Activated CD4-positive, alpha-beta T cell treated with anti-CD3 and anti-CD28 coated beads, Interleukin-2, amount 10 ng/mL, durations not matched to agents 7 days and 5 days (primary cell): ENCODE data around the gene FAM135A. TPM values are rescaled to one million over a fixed set of nuclear protein-coding genes. Genes with fewer than 3 reads are reported as not detected.

Source experiments
- CTCF ChIA-PET: fragments of 350-600 bp; sonication (Branson Sonifier 250); formaldehyde crosslinking; loops from one replicate; lab custom pipeline; 2021; ENCODE audit warnings: antibody characterized with exemption; lab: Charles Lee
- POLR2A ChIA-PET: fragments of 350-600 bp; sonication (Branson Sonifier 250); formaldehyde crosslinking; loops from one replicate; lab custom pipeline; 2021; ENCODE audit warnings: antibody characterized with exemption; lab: Charles Lee
- DNase-seq: peaks from one replicate; pipeline ENCODE4 v3.0.0-alpha.2; 2020
- H3K27ac Mint-ChIP-seq: one replicate; pipeline ENCODE4 v1.8.0; 2021; ENCODE audit warnings: mild to moderate bottlenecking, moderate library complexity, mixed read lengths
- H3K27me3 Mint-ChIP-seq: one replicate; pipeline ENCODE4 v1.8.0; 2021; ENCODE audit warnings: mixed read lengths
- H3K36me3 Mint-ChIP-seq: one replicate; pipeline ENCODE4 v1.8.0; 2021; ENCODE audit warnings: low read depth, mixed read lengths
- H3K4me1 Mint-ChIP-seq: one replicate; pipeline ENCODE4 v1.8.0; 2021; ENCODE audit warnings: mixed read lengths
- H3K4me3 Mint-ChIP-seq: one replicate; pipeline ENCODE4 v1.8.0; 2021; ENCODE audit warnings: mild to moderate bottlenecking, moderate library complexity, mixed read lengths
- H3K9me3 Mint-ChIP-seq: one replicate; pipeline ENCODE4 v1.8.0; 2021; ENCODE audit warnings: mixed read lengths
- total RNA-seq, 2 experiments: library from RNA; stranded (reverse); gene quantifications; one replicate each; pipeline ENCODE4 v1.2.3, GENCODE V29; 2021

Gene FAM135A
- total RNA-seq, 2 experiments from 2014 or later: 5.4 to 6.7 TPM

- Mint-ChIP-seq H3K4me1 (no peaks in the 10 kb centered on the region), H3K27me3 (peaks cover 2% of the 10 kb centered on the region), H3K4me3 (no peak overlapping the region), H3K27ac (no peak overlapping the region), H3K9me3 (no peaks in the 10 kb centered on the region), H3K36me3 (no peaks in the 10 kb centered on the region)
- CTCF ChIA-PET: interaction anchor here (0.7 kb wide), 1 partner anchor 1276 kb away, joined by 3 read pairs; no protein-coding TSS in a partner anchor
- POLR2A ChIA-PET: no interaction called here
- DNase-seq: no peak
These were observed 32.4 kb upstream of the FAM135A start for GRCh38 chr6:70380771-70381416.

- ChIA-PET POLR2A (no interaction called here), CTCF (interaction anchor here (0.7 kb wide), 1 partner anchor 1276 kb away, joined by 3 read pairs; no protein-coding TSS in a partner anchor)
- Mint-ChIP-seq H3K4me1 (no peaks in the 10 kb centered on the region), H3K27ac (no peak overlapping the region), H3K9me3 (no peaks in the 10 kb centered on the region), H3K4me3 (no peak overlapping the region), H3K27me3 (no peaks in the 10 kb centered on the region), H3K36me3 (no peaks in the 10 kb centered on the region)
- no peak for DNase-seq
These were observed 31.9 kb upstream of the FAM135A start for GRCh38 chr6:70381417-70381782.

- H3K27ac Mint-ChIP-seq: no peak overlapping the region
- H3K4me1 Mint-ChIP-seq: no peaks in the 10 kb centered on the region
- no peaks in the 10 kb centered on the region for H3K36me3 Mint-ChIP-seq
- DNase-seq: no peak
- CTCF ChIA-PET: no interaction called here
- POLR2A ChIA-PET: no interaction called here
- no peaks in the 10 kb centered on the region for H3K9me3 Mint-ChIP-seq
- no peak overlapping the region for H3K4me3 Mint-ChIP-seq
- H3K27me3 Mint-ChIP-seq: peaks cover 7% of the 10 kb centered on the region
These were observed 27.4 kb upstream of the FAM135A start for GRCh38 chr6:70385901-70386300.

- peaks cover 16% of the 10 kb centered on the region for H3K27me3 Mint-ChIP-seq
- H3K4me3 Mint-ChIP-seq: no peak overlapping the region
- ChIA-PET CTCF (interaction anchor here (0.8 kb wide), 1 partner anchor 20 kb away, joined by 3 read pairs; no protein-coding TSS in a partner anchor), POLR2A (no interaction called here)
- no peaks in the 10 kb centered on the region for H3K9me3 Mint-ChIP-seq
- H3K27ac Mint-ChIP-seq: no peak overlapping the region
- no peak for DNase-seq
- no peaks in the 10 kb centered on the region for H3K36me3 Mint-ChIP-seq
- H3K4me1 Mint-ChIP-seq: no peaks in the 10 kb centered on the region
These were observed 24.5 kb upstream of the FAM135A start for GRCh38 chr6:70388814-70389213.

- Mint-ChIP-seq H3K27ac (no peak overlapping the region), H3K9me3 (no peaks in the 10 kb centered on the region), H3K27me3 (peaks cover 16% of the 10 kb centered on the region), H3K36me3 (no peaks in the 10 kb centered on the region), H3K4me3 (no peak overlapping the region), H3K4me1 (no peaks in the 10 kb centered on the region)
- POLR2A ChIA-PET: no interaction called here
- no peak for DNase-seq
- CTCF ChIA-PET: interaction anchor here (0.8 kb wide), 1 partner anchor 20 kb away, joined by 3 read pairs; no protein-coding TSS in a partner anchor
These were observed 24.0 kb upstream of the FAM135A start for GRCh38 chr6:70389261-70389660.

- Mint-ChIP-seq H3K4me1 (no peaks in the 10 kb centered on the region), H3K36me3 (no peaks in the 10 kb centered on the region), H3K9me3 (no peaks in the 10 kb centered on the region), H3K27me3 (peaks cover 16% of the 10 kb centered on the region), H3K4me3 (no peak overlapping the region), H3K27ac (no peak overlapping the region)
- DNase-seq: no peak
- ChIA-PET CTCF (no interaction called here), POLR2A (no interaction called here)
These were observed 23.2 kb upstream of the FAM135A start for GRCh38 chr6:70390067-70390466.

GRCh38 chr6:70391492-70391891, 21.8 kb upstream of the FAM135A start:
- H3K36me3 Mint-ChIP-seq: no peaks in the 10 kb centered on the region
- ChIA-PET CTCF (no interaction called here), POLR2A (no interaction called here)

GRCh38 chr6:70394518-70395300, 18.6 kb upstream of the FAM135A start:
- CTCF ChIA-PET: no interaction called here

More at GRCh38 chr6:70391492-70391891, 21.8 kb upstream of the FAM135A start:
- no peak for DNase-seq
- H3K4me1 Mint-ChIP-seq: no peaks in the 10 kb centered on the region
- no peaks in the 10 kb centered on the region for H3K9me3 Mint-ChIP-seq
- peaks cover 16% of the 10 kb centered on the region for H3K27me3 Mint-ChIP-seq
- no peak overlapping the region for H3K4me3 Mint-ChIP-seq
- no peak overlapping the region for H3K27ac Mint-ChIP-seq

GRCh38 chr6:70395301-70395672, 18.0 kb upstream of the FAM135A start:
- H3K4me3 Mint-ChIP-seq: no peak overlapping the region
- no peaks in the 10 kb centered on the region for H3K36me3 Mint-ChIP-seq
- peaks cover 21% of the 10 kb centered on the region for H3K27me3 Mint-ChIP-seq
- H3K27ac Mint-ChIP-seq: no peak overlapping the region
- no peaks in the 10 kb centered on the region for H3K9me3 Mint-ChIP-seq
- CTCF ChIA-PET: no interaction called here
- no peaks in the 10 kb centered on the region for H3K4me1 Mint-ChIP-seq
- DNase-seq: no peak
- POLR2A ChIA-PET: no interaction called here

More at GRCh38 chr6:70394518-70395300, 18.6 kb upstream of the FAM135A start:
- DNase-seq: no peak
- no peaks in the 10 kb centered on the region for H3K36me3 Mint-ChIP-seq
- no peak overlapping the region for H3K4me3 Mint-ChIP-seq
- no peak overlapping the region for H3K27ac Mint-ChIP-seq
- POLR2A ChIA-PET: no interaction called here
- H3K4me1 Mint-ChIP-seq: no peaks in the 10 kb centered on the region
- H3K9me3 Mint-ChIP-seq: no peaks in the 10 kb centered on the region
- peaks cover 24% of the 10 kb centered on the region for H3K27me3 Mint-ChIP-seq

- H3K9me3 Mint-ChIP-seq: no peaks in the 10 kb centered on the region
- peaks cover 18% of the 10 kb centered on the region for H3K27me3 Mint-ChIP-seq
- ChIA-PET CTCF (no interaction called here), POLR2A (no interaction called here)
- H3K4me1 Mint-ChIP-seq: no peaks in the 10 kb centered on the region
- no peaks in the 10 kb centered on the region for H3K36me3 Mint-ChIP-seq
- no peak overlapping the region for H3K27ac Mint-ChIP-seq
- no peak for DNase-seq
- no peak overlapping the region for H3K4me3 Mint-ChIP-seq
These were observed 17.1 kb upstream of the FAM135A start for GRCh38 chr6:70396163-70396562.

- Mint-ChIP-seq H3K9me3 (no peaks in the 10 kb centered on the region), H3K27ac (no peak overlapping the region), H3K4me3 (no peak overlapping the region), H3K27me3 (peaks cover 14% of the 10 kb centered on the region), H3K36me3 (no peaks in the 10 kb centered on the region), H3K4me1 (no peaks in the 10 kb centered on the region)
- DNase-seq: no peak
- ChIA-PET CTCF (no interaction called here), POLR2A (no interaction called here)
These were observed 16.2 kb upstream of the FAM135A start for GRCh38 chr6:70396796-70397729.

GRCh38 chr6:70398783-70399728, 14.3 kb upstream of the FAM135A start:
- DNase-seq: no peak
- Mint-ChIP-seq H3K4me3 (no peak overlapping the region), H3K36me3 (no peaks in the 10 kb centered on the region), H3K9me3 (no peaks in the 10 kb centered on the region), H3K4me1 (no peaks in the 10 kb centered on the region), H3K27ac (no peak overlapping the region), H3K27me3 (peaks cover 25% of the 10 kb centered on the region)
- ChIA-PET CTCF (no interaction called here), POLR2A (no interaction called here)
